HepG2 (cell line): ENCODE data around the gene ZNF217. TPM values are rescaled to one million over a fixed set of nuclear protein-coding genes. Genes with fewer than 3 reads are reported as not detected.

Experiments used
- DPF2 ChIP-seq: sonication (generic); formaldehyde crosslinking; IDR thresholded peaks from 2 replicates; pipeline ENCODE4 v1.4.0; 2020; ENCODE audit warnings: mild to moderate bottlenecking, low read depth, missing genetic modification reagents, borderline replicate concordance
- ELF1 ChIP-seq: sonication (generic); formaldehyde crosslinking; IDR thresholded peaks from 2 replicates; pipeline ENCODE4 v1.4.0; 2020; ENCODE audit warnings: missing genetic modification reagents
- GATAD2A ChIP-seq: IDR thresholded peaks from 2 replicates; pipeline ENCODE4 v1.6.1; 2016
- KLF13 ChIP-seq: sonication (generic); formaldehyde crosslinking; IDR thresholded peaks from 2 replicates; pipeline ENCODE4 v1.4.0; 2020; ENCODE audit warnings: mild to moderate bottlenecking, missing genetic modification reagents
- LCORL ChIP-seq, 2 experiments: fragments of 450-650 bp in 1 of 2; sonication (generic) in 1 of 2; formaldehyde crosslinking in 1 of 2; IDR thresholded peaks; 2 replicates each; pipeline versions ENCODE4 v1.5.0 to v1.6.1; 2017 to 2020; ENCODE audit warnings: antibody characterized with exemption in 1 of 2, missing genetic modification reagents in 1 of 2
- PHF8 ChIP-seq: sonication (generic); formaldehyde crosslinking; IDR thresholded peaks from 2 replicates; pipeline ENCODE4 v1.5.0; 2020; ENCODE audit warnings: missing genetic modification reagents
- XRCC5 ChIP-seq: fragments of 200-400 bp; formaldehyde crosslinking; optimal IDR thresholded peaks from 2 replicates; pipeline ENCODE3; 2017; ENCODE audit warnings: mild to moderate bottlenecking, low read length
- ZFP90 ChIP-seq: sonication (generic); formaldehyde crosslinking; IDR thresholded peaks from 2 replicates; pipeline ENCODE4 v1.8.0; 2022; ENCODE audit warnings: missing genetic modification reagents, mild to moderate bottlenecking, inconsistent platforms, borderline replicate concordance
- ZKSCAN1 ChIP-seq: fragments of 150-350 bp; IDR thresholded peaks from 2 replicates; pipeline ENCODE4 v1.6.1; 2014; ENCODE audit warnings: low read length
- ZNF333 ChIP-seq: sonication (generic); formaldehyde crosslinking; IDR thresholded peaks from 2 replicates; pipeline ENCODE4 v1.4.0; 2020; ENCODE audit warnings: mild to moderate bottlenecking, missing genetic modification reagents, borderline replicate concordance
- ZNF383 ChIP-seq: sonication (generic); formaldehyde crosslinking; IDR thresholded peaks from 2 replicates; pipeline ENCODE4 v1.4.0; 2020; ENCODE audit warnings: missing genetic modification reagents, mild to moderate bottlenecking, borderline replicate concordance
- ZNF569 ChIP-seq: sonication (generic); formaldehyde crosslinking; IDR thresholded peaks from 2 replicates; pipeline ENCODE4 v1.5.0; 2020; ENCODE audit warnings: mild to moderate bottlenecking, missing genetic modification reagents, moderate library complexity, borderline replicate concordance
- ZNF629 ChIP-seq: sonication (generic); formaldehyde crosslinking; conservative IDR thresholded peaks from 2 replicates; pipeline ENCODE4 v1.5.0; 2020; ENCODE audit warnings: missing genetic modification reagents
- polyA plus RNA-seq, 8 experiments: library from polyadenylated mRNA; depleted of rRNA in 3 of 8; stranded (reverse) in 7 of 8; unstranded in 1 of 8; fragments of >200 nt; fragmentation: Illumina TruSeq in 4 of 8; extraction: Trizol in 4 of 8; gene quantifications; 2 replicates each; pipeline versions ENCODE4 v1.2.1 to v1.2.3, GENCODE V29; 2011 to 2016; ENCODE audit warnings: low read depth in 4 of 8, missing spikeins in 1 of 8, mixed read lengths in 1 of 8; ENCODE audit not compliant: insufficient read depth in 1 of 8
- total RNA-seq, 5 experiments: library from RNA; depleted of rRNA; stranded (reverse); fragments of >200 nt; fragmentation: Illumina TruSeq; extraction: Trizol; gene quantifications; 2 replicates each; pipeline ENCODE4 v1.2.3, GENCODE V29; 2016; ENCODE audit warnings: low read depth in 1 of 5
- TF ChIP-seq, protein P1 (sequence below): sonication (generic); formaldehyde crosslinking; IDR thresholded peaks from 2 replicates; pipeline ENCODE4 v1.8.0; 2022; ENCODE audit warnings: missing genetic modification reagents, mild to moderate bottlenecking, moderate library complexity, borderline replicate concordance
- TF ChIP-seq, protein P2 (sequence below): sonication (generic); formaldehyde crosslinking; IDR thresholded peaks from 2 replicates; pipeline ENCODE4 v1.4.0; 2020; ENCODE audit warnings: mild to moderate bottlenecking, low read depth, missing genetic modification reagents
- TF ChIP-seq, protein P3 (sequence below): sonication (generic); formaldehyde crosslinking; IDR thresholded peaks from 2 replicates; pipeline ENCODE4 v1.4.0; 2020; ENCODE audit warnings: low read depth, mild to moderate bottlenecking, missing genetic modification reagents
- TF ChIP-seq, protein P4 (sequence below): sonication (generic); formaldehyde crosslinking; IDR thresholded peaks from 2 replicates; pipeline ENCODE4 v1.4.0; 2020; ENCODE audit warnings: missing genetic modification reagents
- TF ChIP-seq, protein P5 (sequence below): sonication (generic); formaldehyde crosslinking; IDR thresholded peaks from 2 replicates; pipeline ENCODE4 v1.5.1; 2020; ENCODE audit warnings: mild to moderate bottlenecking, missing genetic modification reagents, borderline replicate concordance
- TF ChIP-seq, protein P6 (sequence below): IDR thresholded peaks from 2 replicates; pipeline ENCODE4 v1.6.1; 2016

ZNF217 gene
- total and polyA plus RNA-seq, 2 of the 13 experiments (the other 11 are each of a cell fraction or from before 2014, with no cell fraction given): 22.3 to 29.8 TPM

DNA sequence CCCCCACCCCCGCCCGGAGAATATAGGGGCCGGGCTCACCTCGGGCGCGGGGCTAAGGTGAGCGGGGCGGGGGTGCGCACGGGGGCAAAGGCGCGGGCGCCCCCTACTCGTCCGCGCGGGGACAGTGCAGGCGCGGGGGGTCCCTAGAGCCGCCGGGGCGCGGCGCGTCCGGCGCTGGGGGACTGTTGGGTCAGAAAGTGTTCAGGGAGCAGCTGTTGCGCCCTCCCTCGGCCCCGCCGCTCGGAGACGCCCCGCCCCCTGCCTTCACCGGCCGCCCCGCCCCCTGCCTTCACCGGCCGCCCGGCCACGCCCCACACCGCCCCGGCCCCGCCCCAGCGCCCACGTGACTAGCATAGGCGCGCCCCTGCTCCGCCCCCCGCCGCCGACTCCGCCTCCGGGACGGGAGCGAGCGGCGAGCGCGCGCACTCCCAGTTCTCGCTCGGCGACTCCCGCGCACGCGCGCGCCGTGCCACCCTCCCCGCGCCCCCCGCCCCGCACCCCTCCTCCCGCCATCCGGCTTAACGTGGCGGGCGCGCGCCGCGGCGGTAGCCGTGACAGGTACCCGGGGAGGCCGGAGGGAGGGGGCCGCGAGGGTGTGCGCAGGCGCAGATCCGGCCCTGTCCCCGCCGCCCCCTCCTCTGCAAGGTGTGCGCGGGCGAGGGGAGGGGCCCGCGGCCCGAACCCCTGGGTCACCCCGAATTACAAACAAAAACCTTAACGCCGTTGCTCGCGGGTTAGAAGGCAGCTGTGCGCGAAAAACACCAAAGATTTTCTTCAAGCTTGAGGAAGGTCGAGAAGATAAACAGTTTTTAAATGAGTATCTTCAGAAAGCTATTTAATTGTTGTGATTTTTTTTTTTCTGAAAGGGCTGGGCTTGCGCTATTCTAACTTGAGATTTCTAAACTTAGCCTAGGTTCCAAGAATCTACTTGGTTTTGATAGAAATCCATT lies 704 bp upstream of the ZNF217 start (continued):
- TF ChIP-seq, protein P1, sequence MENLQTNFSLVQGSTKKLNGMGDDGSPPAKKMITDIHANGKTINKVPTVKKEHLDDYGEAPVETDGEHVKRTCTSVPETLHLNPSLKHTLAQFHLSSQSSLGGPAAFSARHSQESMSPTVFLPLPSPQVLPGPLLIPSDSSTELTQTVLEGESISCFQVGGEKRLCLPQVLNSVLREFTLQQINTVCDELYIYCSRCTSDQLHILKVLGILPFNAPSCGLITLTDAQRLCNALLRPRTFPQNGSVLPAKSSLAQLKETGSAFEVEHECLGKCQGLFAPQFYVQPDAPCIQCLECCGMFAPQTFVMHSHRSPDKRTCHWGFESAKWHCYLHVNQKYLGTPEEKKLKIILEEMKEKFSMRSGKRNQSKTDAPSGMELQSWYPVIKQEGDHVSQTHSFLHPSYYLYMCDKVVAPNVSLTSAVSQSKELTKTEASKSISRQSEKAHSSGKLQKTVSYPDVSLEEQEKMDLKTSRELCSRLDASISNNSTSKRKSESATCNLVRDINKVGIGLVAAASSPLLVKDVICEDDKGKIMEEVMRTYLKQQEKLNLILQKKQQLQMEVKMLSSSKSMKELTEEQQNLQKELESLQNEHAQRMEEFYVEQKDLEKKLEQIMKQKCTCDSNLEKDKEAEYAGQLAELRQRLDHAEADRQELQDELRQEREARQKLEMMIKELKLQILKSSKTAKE (CRISPR knock-in tag): peak; percentile 54
- no peak for TF ChIP-seq ZKSCAN1
- TF ChIP-seq ZNF629 (CRISPR knock-in tag): no peak; the same call in 1 of the 2 replicates
- TF ChIP-seq, protein P2, sequence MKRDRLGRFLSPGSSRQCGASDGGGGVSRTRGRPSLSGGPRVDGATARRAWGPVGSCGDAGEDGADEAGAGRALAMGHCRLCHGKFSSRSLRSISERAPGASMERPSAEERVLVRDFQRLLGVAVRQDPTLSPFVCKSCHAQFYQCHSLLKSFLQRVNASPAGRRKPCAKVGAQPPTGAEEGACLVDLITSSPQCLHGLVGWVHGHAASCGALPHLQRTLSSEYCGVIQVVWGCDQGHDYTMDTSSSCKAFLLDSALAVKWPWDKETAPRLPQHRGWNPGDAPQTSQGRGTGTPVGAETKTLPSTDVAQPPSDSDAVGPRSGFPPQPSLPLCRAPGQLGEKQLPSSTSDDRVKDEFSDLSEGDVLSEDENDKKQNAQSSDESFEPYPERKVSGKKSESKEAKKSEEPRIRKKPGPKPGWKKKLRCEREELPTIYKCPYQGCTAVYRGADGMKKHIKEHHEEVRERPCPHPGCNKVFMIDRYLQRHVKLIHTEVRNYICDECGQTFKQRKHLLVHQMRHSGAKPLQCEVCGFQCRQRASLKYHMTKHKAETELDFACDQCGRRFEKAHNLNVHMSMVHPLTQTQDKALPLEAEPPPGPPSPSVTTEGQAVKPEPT (CRISPR knock-in tag): no peak
- TF ChIP-seq ZNF383 (CRISPR knock-in tag): no peak
- no peak for TF ChIP-seq XRCC5
- TF ChIP-seq ELF1 (CRISPR knock-in tag): no peak; the same call in 1 of the 2 replicates
- TF ChIP-seq ZNF569 (CRISPR knock-in tag): no peak
- no peak for TF ChIP-seq ZFP90 (CRISPR knock-in tag)
- TF ChIP-seq, protein P3, sequence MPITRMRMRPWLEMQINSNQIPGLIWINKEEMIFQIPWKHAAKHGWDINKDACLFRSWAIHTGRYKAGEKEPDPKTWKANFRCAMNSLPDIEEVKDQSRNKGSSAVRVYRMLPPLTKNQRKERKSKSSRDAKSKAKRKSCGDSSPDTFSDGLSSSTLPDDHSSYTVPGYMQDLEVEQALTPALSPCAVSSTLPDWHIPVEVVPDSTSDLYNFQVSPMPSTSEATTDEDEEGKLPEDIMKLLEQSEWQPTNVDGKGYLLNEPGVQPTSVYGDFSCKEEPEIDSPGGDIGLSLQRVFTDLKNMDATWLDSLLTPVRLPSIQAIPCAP (CRISPR knock-in tag): no peak
- TF ChIP-seq PHF8: peak; percentile 50; the same call in 1 of the 2 replicates
- TF ChIP-seq LCORL (IDR thresholded peaks at IDR 0.05): no peak
- TF ChIP-seq LCORL (CRISPR knock-in tag; IDR thresholded peaks at IDR 0.05): peak; percentile 89
- no peak for TF ChIP-seq DPF2 (CRISPR knock-in tag)
- TF ChIP-seq, protein P4, sequence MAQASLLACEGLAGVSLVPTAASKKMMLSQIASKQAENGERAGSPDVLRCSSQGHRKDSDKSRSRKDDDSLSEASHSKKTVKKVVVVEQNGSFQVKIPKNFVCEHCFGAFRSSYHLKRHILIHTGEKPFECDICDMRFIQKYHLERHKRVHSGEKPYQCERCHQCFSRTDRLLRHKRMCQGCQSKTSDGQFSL (CRISPR knock-in tag): peak; percentile 84; the same call in 1 of the 2 replicates
- TF ChIP-seq, protein P5, sequence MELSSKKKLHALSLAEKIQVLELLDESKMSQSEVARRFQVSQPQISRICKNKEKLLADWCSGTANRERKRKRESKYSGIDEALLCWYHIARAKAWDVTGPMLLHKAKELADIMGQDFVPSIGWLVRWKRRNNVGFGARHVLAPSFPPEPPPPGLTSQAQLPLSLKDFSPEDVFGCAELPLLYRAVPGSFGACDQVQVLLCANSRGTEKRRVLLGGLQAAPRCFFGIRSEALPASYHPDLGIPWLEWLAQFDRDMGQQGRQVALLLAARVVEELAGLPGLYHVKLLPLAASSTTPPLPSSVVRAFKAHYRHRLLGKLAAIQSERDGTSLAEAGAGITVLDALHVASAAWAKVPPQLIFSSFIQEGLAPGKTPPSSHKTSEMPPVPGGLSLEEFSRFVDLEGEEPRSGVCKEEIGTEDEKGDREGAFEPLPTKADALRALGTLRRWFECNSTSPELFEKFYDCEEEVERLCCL (CRISPR knock-in tag): no peak
- TF ChIP-seq KLF13: no peak
- TF ChIP-seq, protein P6, sequence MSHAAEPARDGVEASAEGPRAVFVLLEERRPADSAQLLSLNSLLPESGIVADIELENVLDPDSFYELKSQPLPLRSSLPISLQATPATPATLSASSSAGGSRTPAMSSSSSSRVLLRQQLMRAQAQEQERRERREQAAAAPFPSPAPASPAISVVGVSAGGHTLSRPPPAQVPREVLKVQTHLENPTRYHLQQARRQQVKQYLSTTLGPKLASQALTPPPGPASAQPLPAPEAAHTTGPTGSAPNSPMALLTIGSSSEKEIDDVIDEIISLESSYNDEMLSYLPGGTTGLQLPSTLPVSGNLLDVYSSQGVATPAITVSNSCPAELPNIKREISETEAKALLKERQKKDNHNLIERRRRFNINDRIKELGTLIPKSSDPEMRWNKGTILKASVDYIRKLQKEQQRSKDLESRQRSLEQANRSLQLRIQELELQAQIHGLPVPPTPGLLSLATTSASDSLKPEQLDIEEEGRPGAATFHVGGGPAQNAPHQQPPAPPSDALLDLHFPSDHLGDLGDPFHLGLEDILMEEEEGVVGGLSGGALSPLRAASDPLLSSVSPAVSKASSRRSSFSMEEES (CRISPR knock-in tag): peak; percentile 49; the same call in 1 of the 2 replicates
- TF ChIP-seq GATAD2A: peak; percentile 77
- TF ChIP-seq ZNF333 (CRISPR knock-in tag): no peak
